RWPE1 (cell line): ENCODE results near the gene USH1C.

Experiments used
- CTCF ChIA-PET: fragments of 350-600 bp; sonication (Branson Sonifier 250); formaldehyde crosslinking; extraction: SDS; loops from one replicate; lab custom pipeline; 2021; lab: Yijun Ruan, JAX
- POLR2A ChIA-PET: fragments of 400-600 bp; formaldehyde crosslinking; extraction: SDS; loops from one replicate; lab custom pipeline; 2020; ENCODE audit warnings: antibody characterized with exemption; ENCODE audit not compliant: low non-redundant PET; lab: Yijun Ruan, JAX
- DNase-seq: peaks from one replicate; pipeline ENCODE4 v3.0.0; 2012; ENCODE audit warnings: low spot score
- H3K27ac ChIP-seq: fragments of 450-650 bp; 2 replicates; pipeline ENCODE4 v1.5.1; 2017
- TF ChIP-seq, protein P1 (sequence below): fragments of 450-650 bp; conservative IDR thresholded peaks from 2 replicates; pipeline ENCODE4 v1.5.1; 2017; ENCODE audit warnings: low read depth, mild to moderate bottlenecking

The USH1C gene

DNA sequence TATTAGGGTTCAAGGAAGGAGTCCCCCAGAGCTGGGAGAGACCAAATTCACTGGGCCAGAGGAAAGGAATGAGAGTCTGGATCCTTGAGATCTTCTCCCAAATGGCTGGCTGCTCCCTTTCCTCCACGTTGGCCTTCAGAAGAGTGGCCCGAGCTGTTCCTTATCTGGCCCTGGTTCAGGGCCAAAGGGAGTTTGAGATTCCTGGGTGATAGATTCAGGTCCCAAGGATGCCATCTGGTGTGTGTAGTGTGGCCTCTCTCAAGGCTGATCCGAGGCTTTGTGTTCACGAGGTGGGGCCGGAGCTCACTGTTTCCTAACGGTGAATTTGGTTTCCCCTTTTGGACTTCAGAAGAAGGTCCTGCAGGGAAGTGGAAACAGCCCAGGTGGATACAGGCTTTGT, 50.2 kb downstream of the USH1C start:
- TF ChIP-seq, protein P1, sequence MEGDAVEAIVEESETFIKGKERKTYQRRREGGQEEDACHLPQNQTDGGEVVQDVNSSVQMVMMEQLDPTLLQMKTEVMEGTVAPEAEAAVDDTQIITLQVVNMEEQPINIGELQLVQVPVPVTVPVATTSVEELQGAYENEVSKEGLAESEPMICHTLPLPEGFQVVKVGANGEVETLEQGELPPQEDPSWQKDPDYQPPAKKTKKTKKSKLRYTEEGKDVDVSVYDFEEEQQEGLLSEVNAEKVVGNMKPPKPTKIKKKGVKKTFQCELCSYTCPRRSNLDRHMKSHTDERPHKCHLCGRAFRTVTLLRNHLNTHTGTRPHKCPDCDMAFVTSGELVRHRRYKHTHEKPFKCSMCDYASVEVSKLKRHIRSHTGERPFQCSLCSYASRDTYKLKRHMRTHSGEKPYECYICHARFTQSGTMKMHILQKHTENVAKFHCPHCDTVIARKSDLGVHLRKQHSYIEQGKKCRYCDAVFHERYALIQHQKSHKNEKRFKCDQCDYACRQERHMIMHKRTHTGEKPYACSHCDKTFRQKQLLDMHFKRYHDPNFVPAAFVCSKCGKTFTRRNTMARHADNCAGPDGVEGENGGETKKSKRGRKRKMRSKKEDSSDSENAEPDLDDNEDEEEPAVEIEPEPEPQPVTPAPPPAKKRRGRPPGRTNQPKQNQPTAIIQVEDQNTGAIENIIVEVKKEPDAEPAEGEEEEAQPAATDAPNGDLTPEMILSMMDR, result no peak
- DNase-seq, result no peak

DNA sequence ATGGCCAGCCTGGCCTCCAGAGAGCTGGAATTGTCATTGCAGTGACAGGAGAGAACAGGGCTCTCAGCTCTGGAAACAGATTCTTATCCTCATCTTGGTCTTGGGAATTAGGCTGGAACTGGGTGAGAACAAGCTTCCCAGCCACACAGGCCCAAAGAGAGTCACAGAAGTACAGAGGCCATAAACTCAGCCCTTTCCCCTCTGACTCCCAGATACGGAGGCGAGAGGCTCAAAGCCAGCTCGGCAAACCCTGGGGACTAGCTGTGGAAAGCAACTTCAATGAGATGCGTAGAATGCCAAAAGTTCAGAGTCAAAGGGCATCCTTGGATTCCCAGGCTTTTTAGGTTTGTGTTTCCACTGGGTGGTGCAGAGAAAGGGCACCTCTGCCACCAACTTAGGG, 53.3 kb downstream of the USH1C start:
- CTCF ChIA-PET, result no interaction called here
- TF ChIP-seq, protein P1, result no peak
- no peak overlapping the region for H3K27ac ChIP-seq
- POLR2A ChIA-PET, result no interaction called here
- DNase-seq, result no peak

More for the DNA sequence above, 50.2 kb downstream of the USH1C start:
- ChIA-PET POLR2A (no interaction called here), CTCF (no interaction called here)
- H3K27ac ChIP-seq, result no peak overlapping the region

DNA sequence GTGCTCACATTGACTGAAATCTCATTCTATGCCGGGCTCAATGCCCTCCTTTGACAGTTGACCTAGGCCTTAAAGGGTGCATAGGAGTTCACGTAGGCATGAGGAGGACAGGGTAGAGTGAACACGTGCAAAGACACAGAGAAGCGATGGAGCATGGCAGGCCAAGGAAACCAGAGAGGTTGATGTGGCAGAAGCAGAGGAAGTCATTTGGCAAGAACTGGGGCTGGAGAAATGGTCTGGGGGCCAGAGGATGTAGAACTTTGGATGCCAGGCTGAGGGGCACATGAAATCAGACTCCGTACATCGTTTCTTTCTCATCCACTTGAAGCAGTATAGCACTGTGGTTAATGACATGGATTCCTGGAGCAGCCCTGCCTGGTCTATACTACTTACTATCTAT, 54.0 kb downstream of the USH1C start:
- TF ChIP-seq, protein P1, result no peak
- DNase-seq, result no peak
- CTCF ChIA-PET, result no interaction called here
- POLR2A ChIA-PET, result no interaction called here
- no peak overlapping the region for H3K27ac ChIP-seq

DNA sequence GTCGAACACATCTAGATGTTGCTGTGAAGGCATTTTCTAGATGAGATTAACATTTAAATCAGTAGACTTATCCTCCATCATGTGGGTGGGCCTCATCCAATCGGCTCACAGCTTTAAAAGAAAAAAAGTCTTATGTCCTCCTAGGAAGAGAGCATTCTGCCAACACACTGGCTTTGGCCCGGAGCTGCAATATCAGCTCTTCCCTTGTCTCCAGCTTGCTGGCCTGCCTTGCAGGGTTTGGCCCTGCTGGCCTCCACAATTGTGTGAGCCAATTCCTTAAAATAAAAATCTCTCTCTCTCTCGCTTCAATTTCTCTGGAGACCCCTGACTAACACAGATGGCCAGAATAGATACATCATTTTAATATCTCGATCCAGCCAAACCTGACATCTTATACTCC, 54.5 kb downstream of the USH1C start:
- no peak for DNase-seq
- TF ChIP-seq, protein P1, result no peak
- POLR2A ChIA-PET, result no interaction called here
- CTCF ChIA-PET, result no interaction called here
- no peak overlapping the region for H3K27ac ChIP-seq

DNA sequence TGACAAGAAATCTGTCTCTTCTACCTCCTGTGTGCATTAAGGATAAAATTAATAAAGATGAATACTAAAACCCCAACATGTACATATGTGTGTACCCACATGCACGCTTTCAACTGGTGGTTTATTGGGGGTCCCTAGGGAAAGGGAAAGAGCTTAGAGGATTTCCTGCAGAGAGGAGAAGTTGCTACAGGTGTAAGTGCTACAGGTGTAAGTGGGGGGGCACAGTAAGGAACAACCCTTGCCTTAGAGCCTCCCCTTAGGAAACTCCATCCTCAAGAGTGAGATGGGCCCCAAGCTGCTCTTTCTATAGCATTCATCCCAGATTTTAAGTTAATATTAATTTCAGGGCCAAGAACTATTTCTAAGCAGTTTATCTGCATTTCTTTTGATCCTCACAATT, 55.7 kb downstream of the USH1C start:
- ChIA-PET POLR2A (no interaction called here), CTCF (interaction anchor here (0.6 kb wide), 1 partner anchor 292 kb away, joined by 3 read pairs; no protein-coding TSS in a partner anchor)
- TF ChIP-seq, protein P1, result no peak
- H3K27ac ChIP-seq, result no peak overlapping the region
- DNase-seq, result no peak

DNA sequence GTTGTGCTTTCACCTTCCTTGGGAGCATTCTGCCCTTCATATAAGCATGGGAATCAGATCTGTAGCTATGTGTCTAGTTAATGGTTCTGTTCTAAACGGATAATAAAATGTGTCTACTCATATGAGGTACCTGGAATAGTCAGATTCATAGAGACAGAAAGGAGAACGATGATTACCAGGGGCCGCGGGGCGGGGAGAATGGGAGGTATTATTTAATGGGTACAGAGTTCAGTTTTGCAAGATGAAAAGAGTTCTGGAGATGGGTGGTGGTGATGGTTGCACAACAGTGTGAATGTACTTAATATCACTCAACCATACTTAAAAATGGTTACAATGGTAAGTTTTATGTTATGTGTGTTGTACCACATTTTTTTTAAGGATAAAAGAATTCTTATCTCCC, 57.6 kb downstream of the USH1C start:
- ChIA-PET CTCF (interaction anchor here (0.6 kb wide), 1 partner anchor 48 kb away, joined by 3 read pairs; no protein-coding TSS in a partner anchor), POLR2A (no interaction called here)
- H3K27ac ChIP-seq, result no peak overlapping the region
- TF ChIP-seq, protein P1, result no peak
- DNase-seq, result no peak

DNA sequence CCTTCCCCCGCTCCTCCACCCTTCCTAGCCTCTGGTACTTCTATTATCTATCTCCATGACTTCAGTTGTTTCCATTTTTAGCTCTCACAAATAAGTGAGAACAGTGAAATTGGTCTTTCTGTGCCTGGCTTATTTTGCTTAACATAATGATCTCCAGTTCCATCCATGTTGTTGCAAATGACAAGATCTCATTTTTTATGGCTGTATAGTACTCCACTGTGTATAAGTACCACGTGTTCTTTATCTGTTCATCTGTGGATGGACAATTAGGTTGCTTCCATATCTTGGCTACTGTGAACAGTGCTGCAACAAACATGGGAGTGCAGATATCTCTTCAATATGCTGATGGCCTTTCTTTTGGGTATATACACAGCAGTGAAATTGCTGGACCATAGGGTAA, 60.7 kb downstream of the USH1C start:
- TF ChIP-seq, protein P1, result no peak
- ChIA-PET POLR2A (no interaction called here), CTCF (no interaction called here)
- no peak overlapping the region for H3K27ac ChIP-seq
- no peak for DNase-seq
